MM.1S (cell line): Measurements from ENCODE around the gene PRUNE2.

Source experiments
- CTCF ChIP-seq: fragments of 300-600 bp; sonication (generic); IDR thresholded peaks from 2 replicates; pipeline ENCODE4 v1.5.1; 2016; ENCODE audit warnings: antibody characterized with exemption, low read length, mixed read lengths
- EZH2phosphoT487 ChIP-seq: fragments of 300-600 bp; sonication (generic); IDR thresholded peaks from 2 replicates; pipeline ENCODE4 v1.6.1; 2018; ENCODE audit warnings: antibody characterized with exemption, low read length

- TF ChIP-seq EZH2phosphoT487 (no peak), CTCF (no peak)
These were observed 6.8 kb upstream of the PRUNE2 start for GRCh38 chr9:76912636-76913275.
